Measurements from ENCODE around the gene PIK3R2.

Gene PIK3R2

DNA sequence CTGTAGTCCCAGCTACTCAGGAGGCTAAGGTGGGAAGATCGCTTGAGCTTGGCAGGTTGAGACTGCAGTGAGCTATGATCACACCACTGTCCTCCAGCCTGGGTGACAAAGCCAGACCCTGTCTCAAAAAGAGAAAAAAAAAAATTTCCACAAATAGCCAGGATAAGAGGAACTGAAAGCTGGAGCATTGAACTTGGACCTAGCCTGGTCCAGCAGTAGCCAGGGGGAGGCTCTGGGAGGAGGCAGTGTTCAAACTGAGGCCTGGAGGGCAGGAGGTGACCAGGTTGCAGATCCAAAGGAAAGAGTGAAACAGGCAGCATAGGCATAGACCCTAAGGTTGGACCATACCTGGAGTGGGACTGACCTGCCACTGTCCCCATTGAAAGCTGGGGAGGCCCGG, 26.9 kb upstream of the PIK3R2 start:
- DNase-seq: no peak

DNA sequence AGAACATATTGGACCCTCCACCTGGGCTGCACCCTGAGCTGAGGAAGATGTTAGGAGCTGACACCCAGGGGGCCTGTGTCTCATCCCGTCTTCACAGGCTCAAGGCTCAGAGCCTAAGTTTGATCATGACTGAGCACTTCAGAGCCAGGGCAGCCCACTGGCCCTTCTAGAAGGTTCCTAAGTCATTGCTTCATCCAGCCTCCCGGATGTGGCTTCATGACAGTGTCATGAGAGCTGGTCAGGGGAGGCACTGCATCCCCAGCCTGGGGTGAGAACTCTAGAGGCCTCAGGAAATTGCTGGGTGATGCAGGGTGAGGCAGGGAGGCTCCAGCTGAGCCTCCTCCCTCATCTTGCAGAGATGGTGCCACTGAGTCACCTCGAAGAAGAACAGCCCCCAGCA, 24.9 kb upstream of the PIK3R2 start:
- no peak for DNase-seq

DNA sequence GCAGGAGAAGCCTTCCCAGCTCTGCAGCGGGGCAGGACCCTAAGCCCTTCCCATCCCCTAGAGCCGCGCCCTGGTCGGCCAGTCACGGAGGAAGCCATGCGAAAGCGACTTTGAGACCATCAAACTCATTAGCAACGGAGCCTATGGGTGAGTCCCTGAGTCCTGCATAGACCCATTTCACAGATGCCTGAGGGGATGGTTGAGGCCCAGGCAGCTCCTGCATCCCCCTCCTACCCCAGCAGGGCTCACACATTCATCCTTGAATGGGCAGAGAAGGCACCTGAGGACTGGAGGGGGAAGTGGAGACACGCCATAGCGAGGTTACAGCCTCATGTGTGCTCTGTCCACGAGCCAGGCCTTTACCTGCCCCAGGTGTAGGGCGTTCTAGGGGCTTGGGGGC, 24.2 kb upstream of the PIK3R2 start:
- no peak for DNase-seq

- no peak for DNase-seq
These were observed 22.3 kb upstream of the PIK3R2 start for GRCh38 chr19:18130523-18131242.

GRCh38 chr19:18131841-18132596, 20.9 kb upstream of the PIK3R2 start:
- no peak for DNase-seq

- no peak for DNase-seq
These were observed 17.0 kb upstream of the PIK3R2 start for GRCh38 chr19:18135712-18136584.

DNA sequence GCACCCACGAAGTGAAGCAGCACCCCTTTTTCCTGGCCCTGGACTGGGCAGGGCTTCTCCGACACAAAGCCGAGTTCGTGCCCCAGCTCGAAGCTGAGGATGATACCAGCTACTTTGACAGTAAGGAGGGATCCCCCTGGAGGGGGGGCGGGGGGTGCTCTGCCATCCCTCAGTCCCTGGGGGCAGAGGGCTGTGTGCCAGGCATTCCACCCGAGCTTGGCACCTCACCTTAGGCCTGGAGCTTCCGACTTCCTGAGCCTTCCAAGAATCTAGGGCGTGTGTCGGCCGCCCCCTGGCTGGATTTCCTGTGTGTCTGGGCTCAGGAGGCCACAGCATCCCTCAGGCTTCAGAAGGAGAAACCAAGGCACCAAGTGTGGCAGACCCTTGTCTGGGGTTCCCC, 15.7 kb upstream of the PIK3R2 start:
- DNase-seq: no peak

GRCh38 chr19:18137657-18138339, 15.2 kb upstream of the PIK3R2 start:
- DNase-seq: no peak

- no peak for DNase-seq
These were observed 12.5 kb upstream of the PIK3R2 start for GRCh38 chr19:18140473-18140872.

- no peak for DNase-seq
These were observed 11.9 kb upstream of the PIK3R2 start for GRCh38 chr19:18141031-18141430.

DNA sequence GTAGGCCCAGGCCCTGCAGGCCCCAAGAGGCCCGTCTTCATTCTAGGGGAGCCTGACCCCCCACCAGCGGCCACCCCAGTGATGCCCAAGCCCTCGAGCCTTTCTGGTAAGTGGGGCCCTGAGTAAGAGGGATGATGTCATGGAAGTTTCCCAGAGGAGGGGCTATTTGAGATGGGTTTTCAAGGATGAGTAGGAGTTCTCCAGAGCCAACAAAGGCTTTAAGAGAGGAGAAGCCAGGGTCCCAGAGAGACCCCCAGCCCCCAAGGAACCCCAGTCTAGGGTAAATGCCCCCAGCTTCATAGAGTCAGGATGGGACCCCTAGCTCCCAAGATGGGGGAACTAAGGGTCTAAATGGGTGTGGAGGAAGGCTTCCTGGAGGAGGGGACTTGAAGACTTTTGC, 9.1 kb upstream of the PIK3R2 start:
- no peak for DNase-seq

DNA sequence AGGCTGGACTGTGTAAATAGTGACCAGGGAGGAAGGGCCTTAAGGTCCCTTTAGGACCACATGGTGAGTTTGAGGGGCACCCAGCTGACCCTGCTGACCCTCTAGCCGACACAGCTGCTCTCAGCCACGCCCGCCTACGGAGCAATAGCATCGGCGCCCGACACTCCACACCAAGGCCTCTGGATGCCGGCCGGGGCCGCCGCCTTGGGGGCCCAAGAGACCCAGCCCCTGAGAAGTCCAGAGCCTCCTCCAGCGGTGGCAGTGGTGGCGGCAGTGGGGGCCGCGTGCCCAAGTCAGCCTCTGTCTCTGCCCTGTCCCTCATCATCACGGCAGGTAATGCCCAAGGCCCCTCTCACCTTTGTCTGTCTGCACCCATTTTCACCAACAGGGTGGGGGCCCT, 8.6 kb upstream of the PIK3R2 start:
- DNase-seq: no peak

GRCh38 chr19:18144906-18145305, 8.1 kb upstream of the PIK3R2 start:
- DNase-seq: no peak

GRCh38 chr19:18145391-18145999, 7.5 kb upstream of the PIK3R2 start:
- no peak for DNase-seq

- no peak for DNase-seq
These were observed 5.6 kb upstream of the PIK3R2 start for GRCh38 chr19:18147396-18147795.

- no peak for DNase-seq
These were observed 3.4 kb upstream of the PIK3R2 start for GRCh38 chr19:18149596-18149975.

- no peak for DNase-seq
These were observed 2.0 kb upstream of the PIK3R2 start for GRCh38 chr19:18150776-18151624.

- peak; percentile 91 for DNase-seq
These were observed 534 bp upstream of the PIK3R2 start for GRCh38 chr19:18152442-18152816.

DNA sequence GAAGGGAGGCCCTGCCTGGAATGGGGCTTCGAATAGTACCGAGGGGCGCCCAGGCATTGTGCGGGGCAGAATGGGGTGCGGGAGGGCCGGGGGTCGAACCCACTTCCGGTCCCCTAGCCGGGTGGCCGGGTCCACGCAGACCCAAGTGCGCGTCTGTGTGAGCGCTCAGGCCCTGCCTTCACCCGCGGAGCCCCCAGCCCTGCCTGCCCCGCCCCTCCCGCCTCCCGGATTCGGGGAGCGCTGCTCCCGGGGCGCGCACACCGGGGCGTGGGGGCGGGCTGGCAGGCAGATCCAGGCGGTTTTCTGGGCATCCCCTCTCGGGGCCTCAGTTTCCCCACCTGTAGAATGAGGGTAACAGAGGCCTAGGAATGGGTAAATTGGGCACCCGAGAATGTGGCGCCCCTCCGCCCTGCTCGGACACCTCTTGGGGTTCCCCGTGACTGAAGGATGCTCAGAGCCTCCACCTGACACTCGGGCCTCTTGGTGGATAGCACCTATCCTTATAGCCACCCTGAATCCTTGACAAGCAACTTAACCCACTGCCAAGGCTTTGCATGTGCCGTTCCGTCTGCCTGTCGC, 682 bp downstream of the PIK3R2 start:
- DNase-seq: no peak

GRCh38 chr19:18155095-18156087, 2.4 kb downstream of the PIK3R2 start:
- DNase-seq: no peak
